Measurements from ENCODE around the gene ZBTB42. TPM values are rescaled to one million over a fixed set of nuclear protein-coding genes. Genes with fewer than 3 reads are reported as not detected.
"Not testable (repeated sequence)": the region's sequence is repeated elsewhere in the genome, so short reads cannot be mapped to it uniquely, and the experiment has no call there.

Gene ZBTB42
- total RNA-seq, 6 donors from 2014 or later, result 13.9 to 24.8 (median 20.9) TPM

DNA sequence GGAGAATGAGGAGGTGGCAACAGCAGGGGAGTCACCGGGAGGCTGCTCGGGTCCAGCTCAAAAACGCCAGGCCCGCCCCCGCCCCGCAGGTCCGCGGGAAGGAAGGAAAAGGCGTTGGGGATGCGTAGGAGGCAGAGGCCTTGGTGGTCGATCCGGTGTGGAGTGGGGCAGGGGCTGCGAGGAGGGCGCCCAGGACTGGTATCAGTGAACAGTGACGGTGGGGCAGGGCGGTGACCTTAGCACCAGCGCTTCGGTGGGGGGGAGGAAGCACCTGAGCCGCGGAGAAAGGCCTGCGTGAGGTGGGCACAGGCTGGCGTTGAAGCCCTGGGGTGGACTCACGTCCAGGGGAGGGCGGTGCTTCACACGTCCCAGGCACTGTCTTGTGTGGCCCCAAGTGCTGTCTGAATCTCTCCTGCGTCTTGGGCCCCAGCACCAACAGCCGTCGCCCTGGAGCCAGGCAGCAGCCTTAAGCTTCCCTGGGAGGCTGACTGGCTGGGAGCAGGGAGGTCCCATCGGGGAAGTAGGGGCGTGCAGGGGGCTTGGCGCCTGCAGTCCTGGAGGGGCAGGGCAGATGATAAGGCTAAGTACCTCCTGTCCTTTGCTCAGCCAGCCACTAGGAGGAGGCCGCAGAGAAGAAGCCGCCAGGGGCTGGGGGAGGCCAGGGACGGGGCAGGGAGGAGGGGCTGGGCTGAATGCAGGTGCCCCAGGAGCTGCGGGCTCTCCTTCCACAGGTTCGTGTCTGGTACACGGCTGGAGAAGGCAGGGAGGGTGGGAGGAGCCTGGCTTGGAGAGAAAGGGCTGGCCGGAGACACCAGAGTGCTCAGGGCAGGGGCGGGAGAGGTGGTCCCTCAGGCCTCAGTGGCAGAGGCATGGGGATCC lies 26.5 kb downstream of the ZBTB42 start:
- ATAC-seq (ENCODE audit: low FRiP score in 2 of 2), result peak; percentile 65 to 83

DNA sequence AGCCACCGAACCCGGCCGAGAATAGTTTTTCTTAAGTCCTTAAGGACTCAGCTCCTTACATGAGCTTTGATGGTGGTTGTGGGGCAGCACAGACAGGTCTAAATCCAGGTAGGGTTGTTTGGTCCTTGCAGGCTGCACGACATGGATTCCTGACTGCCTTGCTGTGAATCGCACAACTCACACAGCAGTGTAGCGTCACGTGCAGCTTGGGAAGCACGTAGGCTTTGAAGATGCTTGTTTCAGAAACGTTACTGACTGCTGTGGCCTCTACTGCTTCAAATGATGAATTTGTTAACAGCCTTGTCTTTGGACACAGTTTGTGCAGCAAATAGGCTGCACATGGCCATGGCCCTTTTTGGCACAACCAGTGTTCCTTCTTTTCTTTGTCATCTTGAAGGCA lies 29.9 kb downstream of the ZBTB42 start:
- peaks cover 13 to 20% (median 18%) of the 10 kb centered on the region in 4 donors for H3K4me1 ChIP-seq
- no peaks in the 10 kb centered on the region for H3K9me3 ChIP-seq
- H3K27ac ChIP-seq, result no peak overlapping the region
- H3K36me3 ChIP-seq, result no peaks in the 10 kb centered on the region
- DNase-seq (no peak), ATAC-seq (ENCODE audit: low FRiP score in 2 of 2) (no peak)
- WGBS, 2 donors, result 77 to 79% methylated on average over 9 of the region's 9 CpGs
- H3K27me3 ChIP-seq, result no peaks in the 10 kb centered on the region
- TF ChIP-seq EP300 (IDR thresholded peaks at IDR 0.05), result no peak
- no peak for TF ChIP-seq POLR2A (IDR thresholded peaks at IDR 0.05)
- no peak for TF ChIP-seq POLR2AphosphoS5 (IDR thresholded peaks at IDR 0.05)
- TF ChIP-seq, protein P1, sequence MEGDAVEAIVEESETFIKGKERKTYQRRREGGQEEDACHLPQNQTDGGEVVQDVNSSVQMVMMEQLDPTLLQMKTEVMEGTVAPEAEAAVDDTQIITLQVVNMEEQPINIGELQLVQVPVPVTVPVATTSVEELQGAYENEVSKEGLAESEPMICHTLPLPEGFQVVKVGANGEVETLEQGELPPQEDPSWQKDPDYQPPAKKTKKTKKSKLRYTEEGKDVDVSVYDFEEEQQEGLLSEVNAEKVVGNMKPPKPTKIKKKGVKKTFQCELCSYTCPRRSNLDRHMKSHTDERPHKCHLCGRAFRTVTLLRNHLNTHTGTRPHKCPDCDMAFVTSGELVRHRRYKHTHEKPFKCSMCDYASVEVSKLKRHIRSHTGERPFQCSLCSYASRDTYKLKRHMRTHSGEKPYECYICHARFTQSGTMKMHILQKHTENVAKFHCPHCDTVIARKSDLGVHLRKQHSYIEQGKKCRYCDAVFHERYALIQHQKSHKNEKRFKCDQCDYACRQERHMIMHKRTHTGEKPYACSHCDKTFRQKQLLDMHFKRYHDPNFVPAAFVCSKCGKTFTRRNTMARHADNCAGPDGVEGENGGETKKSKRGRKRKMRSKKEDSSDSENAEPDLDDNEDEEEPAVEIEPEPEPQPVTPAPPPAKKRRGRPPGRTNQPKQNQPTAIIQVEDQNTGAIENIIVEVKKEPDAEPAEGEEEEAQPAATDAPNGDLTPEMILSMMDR (IDR thresholded peaks at IDR 0.05), result no peak
- H3K4me3 ChIP-seq, result no peak overlapping the region

More for the DNA sequence above, 26.5 kb downstream of the ZBTB42 start:
- peak overlapping the region; percentile 35 to 64 (median 50) for H3K4me3 ChIP-seq
- peak overlapping the region in 2 of 4 donors; percentile 48 to 49 for H3K27ac ChIP-seq
- no peaks in the 10 kb centered on the region for H3K36me3 ChIP-seq
- 7 to 9% methylated on average over 29 to 39 of the region's 39 CpGs for WGBS, 2 donors
- peaks cover 19 to 25% (median 21%) of the 10 kb centered on the region in 4 donors for H3K4me1 ChIP-seq
- H3K27me3 ChIP-seq, result no peaks in the 10 kb centered on the region
- peak; percentile 55 to 89 for DNase-seq
- TF ChIP-seq POLR2A (IDR thresholded peaks at IDR 0.05) (no peak), POLR2AphosphoS5 (IDR thresholded peaks at IDR 0.05) (no peak), EP300 (IDR thresholded peaks at IDR 0.05) (no peak)
- TF ChIP-seq, protein P1 (IDR thresholded peaks at IDR 0.05), result peak; percentile 34 to 71 (median 50)
- H3K9me3 ChIP-seq, result no peaks in the 10 kb centered on the region

DNA sequence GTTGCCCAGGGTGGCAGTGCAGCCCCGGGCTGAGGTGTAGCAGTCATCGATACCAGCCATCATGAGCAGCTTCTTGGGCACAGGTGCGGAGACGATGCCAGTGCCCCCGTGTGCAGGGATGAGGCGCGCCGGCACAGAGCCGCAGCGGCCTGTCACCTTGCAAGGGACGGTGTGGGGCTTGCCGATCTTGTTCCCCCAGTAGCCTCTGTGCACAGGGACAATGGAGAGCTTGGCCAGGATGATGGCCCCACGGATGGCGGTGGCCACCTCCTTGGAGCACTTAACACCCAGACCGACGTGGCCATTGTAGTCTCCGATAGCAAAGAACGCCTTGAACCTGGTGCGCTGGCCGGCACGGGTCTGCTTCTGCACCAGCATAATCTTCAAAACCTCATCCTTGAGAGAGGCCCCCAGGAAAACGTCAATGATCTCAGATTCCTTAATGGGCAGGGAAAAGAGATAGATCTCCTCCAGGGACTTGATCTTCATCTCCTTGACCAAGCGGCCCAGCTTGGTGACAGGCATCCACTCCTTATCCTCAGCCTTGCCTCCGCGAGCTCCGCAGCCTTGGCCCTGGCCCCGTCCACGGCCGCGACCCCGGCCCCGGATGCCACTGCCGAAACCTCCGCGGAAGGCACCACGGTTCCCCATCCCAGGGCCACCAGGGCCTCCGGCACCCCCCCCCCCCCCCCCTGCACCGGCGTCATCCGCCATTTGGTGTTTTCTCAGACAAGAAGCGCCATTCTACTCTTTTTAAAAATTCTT lies 35.5 kb downstream of the ZBTB42 start:
- H3K9me3 ChIP-seq, result not testable (repeated sequence)

DNA sequence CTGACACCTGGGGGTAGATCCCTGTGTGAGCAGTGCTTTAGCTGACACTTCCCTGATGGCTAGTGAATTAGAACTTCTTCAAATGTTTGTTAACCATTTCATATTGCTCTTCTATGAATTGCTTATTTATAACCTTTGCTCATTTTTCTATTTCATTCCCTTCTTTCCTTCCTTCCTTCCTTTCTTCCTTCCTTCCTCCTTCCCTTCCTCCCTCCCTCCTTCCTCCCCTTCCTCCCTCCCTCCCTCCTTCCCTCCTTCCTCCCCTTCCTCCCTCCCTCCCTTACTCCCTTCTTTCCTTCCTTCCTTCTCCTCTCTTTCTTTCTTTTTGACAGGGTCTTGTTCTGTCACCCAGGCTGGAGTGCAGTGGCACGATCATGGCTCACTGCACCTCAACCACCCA lies 40.8 kb downstream of the ZBTB42 start:
- TF ChIP-seq EP300 (IDR thresholded peaks at IDR 0.05) (no peak), POLR2A (IDR thresholded peaks at IDR 0.05) (no peak), POLR2AphosphoS5 (IDR thresholded peaks at IDR 0.05) (no peak)
- TF ChIP-seq, protein P1 (IDR thresholded peaks at IDR 0.05), result no peak
- Histone ChIP-seq H3K36me3 (no peaks in the 10 kb centered on the region), H3K9me3 (no peaks in the 10 kb centered on the region), H3K27me3 (peaks cover 0 to 30% (median 9%) of the 10 kb centered on the region in 4 donors), H3K4me1 (peaks cover 14 to 17% (median 16%) of the 10 kb centered on the region in 4 donors), H3K27ac (no peak overlapping the region), H3K4me3 (no peak overlapping the region)
- ATAC-seq (ENCODE audit: low FRiP score in 2 of 2) (no peak), DNase-seq (no peak)
- WGBS, 2 donors, result 74 to 83% methylated on average over 1 of the region's 1 CpG

More for the DNA sequence above, 35.5 kb downstream of the ZBTB42 start:
- ATAC-seq (ENCODE audit: low FRiP score in 2 of 2); H3K4me1 ChIP-seq; H3K27ac ChIP-seq; H3K4me3 ChIP-seq; H3K27me3 ChIP-seq; H3K36me3 ChIP-seq: not testable (repeated sequence)
- WGBS, 2 donors, result 95 to 96% methylated on average over 23 to 27 of the region's 41 CpGs
- peak in 1 of 2 donors; percentile 74 for DNase-seq

DNA sequence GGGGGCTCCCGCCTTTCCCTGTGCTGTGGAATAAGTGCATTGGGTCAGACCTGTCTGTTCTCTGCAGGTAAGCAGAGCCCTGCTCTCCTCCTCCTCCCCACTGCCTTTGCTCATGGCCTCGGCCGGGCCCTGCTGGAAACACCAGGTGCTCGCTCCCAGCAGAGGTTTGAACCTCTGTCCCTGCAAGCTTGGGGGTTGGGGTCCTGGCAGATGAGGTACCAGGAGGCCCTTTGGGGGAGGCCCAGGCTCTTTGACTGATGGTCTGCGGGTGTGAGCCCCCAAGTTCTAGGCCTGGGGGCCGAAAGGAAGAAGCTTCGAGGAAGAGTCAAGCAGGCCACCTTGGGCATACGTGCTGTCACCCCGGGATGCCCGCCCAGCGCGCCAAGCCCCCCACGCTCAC lies 42.1 kb downstream of the ZBTB42 start:
- H3K36me3 ChIP-seq, result no peaks in the 10 kb centered on the region
- DNase-seq (no peak), ATAC-seq (ENCODE audit: low FRiP score in 2 of 2) (no peak)
- no peak overlapping the region for H3K27ac ChIP-seq
- H3K9me3 ChIP-seq, result no peaks in the 10 kb centered on the region
- H3K27me3 ChIP-seq, result peaks cover 0 to 30% (median 9%) of the 10 kb centered on the region in 4 donors
- TF ChIP-seq POLR2AphosphoS5 (IDR thresholded peaks at IDR 0.05) (no peak), POLR2A (IDR thresholded peaks at IDR 0.05) (no peak), EP300 (IDR thresholded peaks at IDR 0.05) (no peak)
- TF ChIP-seq, protein P1 (IDR thresholded peaks at IDR 0.05), result no peak
- peak overlapping the region in 2 of 4 donors; percentile 43 to 46 for H3K4me3 ChIP-seq
- WGBS, 2 donors, result 52 to 75% methylated on average over 4 to 12 of the region's 13 CpGs
- H3K4me1 ChIP-seq, result peaks cover 14 to 17% (median 16%) of the 10 kb centered on the region in 4 donors
